NB4 (cell line): ENCODE results near the gene KIAA1210.

Experiments used
- MYC ChIP-seq: IDR thresholded peaks from 2 replicates; pipeline ENCODE4 v1.6.1; 2011; ENCODE audit warnings: low read depth, low read length
- TF ChIP-seq, protein P1 (sequence below): IDR thresholded peaks from one replicate; pipeline ENCODE4 v1.5.1; 2012; ENCODE audit warnings: low read depth, low read length
- TF ChIP-seq, protein P2 (sequence below): IDR thresholded peaks from 2 replicates; pipeline ENCODE4 v1.6.1; 2011; ENCODE audit warnings: low read depth, low read length

DNA sequence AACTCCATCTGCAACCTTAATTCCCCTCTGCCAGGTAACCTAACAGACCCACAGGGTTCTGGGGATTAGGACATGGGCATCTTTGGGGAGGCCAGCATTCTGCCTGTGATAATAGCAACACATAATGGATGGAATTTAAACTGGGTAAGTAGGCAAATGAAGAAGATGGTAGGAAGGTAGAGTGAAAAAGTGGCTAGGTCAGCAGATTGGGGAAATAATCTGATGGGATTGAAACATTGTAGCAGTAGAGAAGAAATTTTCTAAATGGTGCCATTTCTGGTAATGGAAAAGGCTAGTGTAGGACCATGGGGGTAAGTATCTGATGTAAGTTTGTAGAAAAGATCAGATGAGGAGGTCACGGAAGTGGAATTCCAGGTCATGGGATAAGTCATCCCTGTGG lies 57.9 kb downstream of the KIAA1210 start:
- TF ChIP-seq MYC = no peak
- TF ChIP-seq, protein P1, sequence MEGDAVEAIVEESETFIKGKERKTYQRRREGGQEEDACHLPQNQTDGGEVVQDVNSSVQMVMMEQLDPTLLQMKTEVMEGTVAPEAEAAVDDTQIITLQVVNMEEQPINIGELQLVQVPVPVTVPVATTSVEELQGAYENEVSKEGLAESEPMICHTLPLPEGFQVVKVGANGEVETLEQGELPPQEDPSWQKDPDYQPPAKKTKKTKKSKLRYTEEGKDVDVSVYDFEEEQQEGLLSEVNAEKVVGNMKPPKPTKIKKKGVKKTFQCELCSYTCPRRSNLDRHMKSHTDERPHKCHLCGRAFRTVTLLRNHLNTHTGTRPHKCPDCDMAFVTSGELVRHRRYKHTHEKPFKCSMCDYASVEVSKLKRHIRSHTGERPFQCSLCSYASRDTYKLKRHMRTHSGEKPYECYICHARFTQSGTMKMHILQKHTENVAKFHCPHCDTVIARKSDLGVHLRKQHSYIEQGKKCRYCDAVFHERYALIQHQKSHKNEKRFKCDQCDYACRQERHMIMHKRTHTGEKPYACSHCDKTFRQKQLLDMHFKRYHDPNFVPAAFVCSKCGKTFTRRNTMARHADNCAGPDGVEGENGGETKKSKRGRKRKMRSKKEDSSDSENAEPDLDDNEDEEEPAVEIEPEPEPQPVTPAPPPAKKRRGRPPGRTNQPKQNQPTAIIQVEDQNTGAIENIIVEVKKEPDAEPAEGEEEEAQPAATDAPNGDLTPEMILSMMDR = no peak
- TF ChIP-seq, protein P2, sequence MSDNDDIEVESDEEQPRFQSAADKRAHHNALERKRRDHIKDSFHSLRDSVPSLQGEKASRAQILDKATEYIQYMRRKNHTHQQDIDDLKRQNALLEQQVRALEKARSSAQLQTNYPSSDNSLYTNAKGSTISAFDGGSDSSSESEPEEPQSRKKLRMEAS = no peak
